Measurements from ENCODE around the gene TIMM17A.

- TF ChIP-seq CTCF (IDR thresholded peaks at IDR 0.05) (no peak), POLR2A (IDR thresholded peaks at IDR 0.05) (no peak)
Observed at GRCh38 chr1:202002507-202002906, 47.2 kb downstream of the TIMM17A start.
